HFFc6 (cell line): ENCODE data around the gene ENTHD1. TPM values are rescaled to one million over a fixed set of nuclear protein-coding genes. Genes with fewer than 3 reads are reported as not detected.

Source experiments
- DNase-seq: peaks from one replicate; pipeline ENCODE4 v3.0.0-alpha.2; 2018
- H3K27ac Mint-ChIP-seq: 2 replicates; pipeline ENCODE4 v1.8.0; 2020; ENCODE audit warnings: mild to moderate bottlenecking, mixed read lengths
- H3K27me3 Mint-ChIP-seq: 2 replicates; pipeline ENCODE4 v1.8.0; 2021; ENCODE audit warnings: mild to moderate bottlenecking, moderate library complexity, mixed read lengths; ENCODE audit not compliant: insufficient read depth
- H3K36me3 Mint-ChIP-seq: 2 replicates; pipeline ENCODE4 v1.8.0; 2021; ENCODE audit warnings: low read depth, mixed read lengths
- H3K4me1 Mint-ChIP-seq: 2 replicates; pipeline ENCODE4 v1.8.0; 2020; ENCODE audit warnings: low read depth, mixed read lengths
- H3K4me3 Mint-ChIP-seq: 2 replicates; pipeline ENCODE4 v1.8.0; 2020; ENCODE audit warnings: mild to moderate bottlenecking, moderate library complexity, mixed read lengths
- H3K9me3 Mint-ChIP-seq: 2 replicates; pipeline ENCODE4 v1.8.0; 2020; ENCODE audit warnings: mild to moderate bottlenecking, mixed read lengths
- CTCF ChIP-seq: fragments of 200-600 bp; sonication (generic); IDR thresholded peaks from 2 replicates; pipeline ENCODE4 v1.5.0; 2021; ENCODE audit warnings: antibody characterized with exemption, mild to moderate bottlenecking
- total RNA-seq, 6 experiments: library from RNA; stranded (reverse); fragmentation: NEBNext Ultra II Directional; extraction: Animal tissue kit (Norgen Biotek cat#: 25700); gene quantifications; 2 replicates in 1 of 6; 3 replicates in 5 of 6; pipeline ENCODE4 v1.2.3, GENCODE V29; 2021

The ENTHD1 gene
- total RNA-seq, 6 experiments from 2014 or later = not detected

GRCh38 chr22:39797528-39798147, 95.9 kb downstream of the ENTHD1 start:
- no peak overlapping the region for H3K4me3 Mint-ChIP-seq
- no peak for DNase-seq
- no peak overlapping the region for H3K27ac Mint-ChIP-seq
- no peak for TF ChIP-seq CTCF
- peaks cover 6% of the 10 kb centered on the region for H3K36me3 Mint-ChIP-seq
- peaks cover 18% of the 10 kb centered on the region for H3K27me3 Mint-ChIP-seq
- H3K9me3 Mint-ChIP-seq = peaks cover 15% of the 10 kb centered on the region
- no peaks in the 10 kb centered on the region for H3K4me1 Mint-ChIP-seq

GRCh38 chr22:39789788-39790187, 103.8 kb downstream of the ENTHD1 start:
- TF ChIP-seq CTCF = no peak
- no peak overlapping the region for H3K27ac Mint-ChIP-seq
- H3K4me1 Mint-ChIP-seq = no peaks in the 10 kb centered on the region
- no peaks in the 10 kb centered on the region for H3K9me3 Mint-ChIP-seq
- H3K36me3 Mint-ChIP-seq = no peaks in the 10 kb centered on the region
- no peak for DNase-seq
- H3K4me3 Mint-ChIP-seq = no peak overlapping the region
- peaks cover 17% of the 10 kb centered on the region for H3K27me3 Mint-ChIP-seq

- no peak for DNase-seq
- TF ChIP-seq CTCF = no peak
- H3K9me3 Mint-ChIP-seq = no peaks in the 10 kb centered on the region
- H3K27me3 Mint-ChIP-seq = peaks cover 19% of the 10 kb centered on the region
- no peak overlapping the region for H3K4me3 Mint-ChIP-seq
- H3K36me3 Mint-ChIP-seq = no peaks in the 10 kb centered on the region
- no peaks in the 10 kb centered on the region for H3K4me1 Mint-ChIP-seq
- H3K27ac Mint-ChIP-seq = no peak overlapping the region
These were observed 108.3 kb downstream of the ENTHD1 start for GRCh38 chr22:39785232-39785631.

GRCh38 chr22:39777716-39778454, 115.7 kb downstream of the ENTHD1 start:
- H3K4me3 Mint-ChIP-seq = no peak overlapping the region
- peaks cover 14% of the 10 kb centered on the region for H3K27me3 Mint-ChIP-seq
- no peak for TF ChIP-seq CTCF
- DNase-seq = no peak
- no peak overlapping the region for H3K27ac Mint-ChIP-seq
- H3K36me3 Mint-ChIP-seq = no peaks in the 10 kb centered on the region
- 0 out of 2 replicates have a peak, but pooled peaks cover 7% of the 10 kb centered on the region for H3K4me1 Mint-ChIP-seq
- H3K9me3 Mint-ChIP-seq = no peaks in the 10 kb centered on the region

- 0 out of 2 replicates have a peak, but pooled peaks cover 7% of the 10 kb centered on the region for H3K4me1 Mint-ChIP-seq
- DNase-seq = no peak
- H3K4me3 Mint-ChIP-seq = no peak overlapping the region
- TF ChIP-seq CTCF = no peak
- H3K9me3 Mint-ChIP-seq = peaks cover 3% of the 10 kb centered on the region; the same call in 1 of the 2 replicates
- no peaks in the 10 kb centered on the region for H3K36me3 Mint-ChIP-seq
- peaks cover 12% of the 10 kb centered on the region for H3K27me3 Mint-ChIP-seq
- no peak overlapping the region for H3K27ac Mint-ChIP-seq
These were observed 117.1 kb downstream of the ENTHD1 start for GRCh38 chr22:39776295-39777009.
